ENCODE data around the gene ITPK1. TPM values are rescaled to one million over a fixed set of nuclear protein-coding genes. Genes with fewer than 3 reads are reported as not detected.

ITPK1 gene
- total and polyA plus RNA-seq, 8 donors: 17.8 to 46.3 (median 28.9) TPM

- Histone ChIP-seq H3K27ac (no peak overlapping the region), H3K4me3 (no peak overlapping the region), H3K27me3 (no peaks in the 10 kb centered on the region), H3K36me3 (no peaks in the 10 kb centered on the region), H3K4me1 (peaks cover 12 to 45% (median 31%) of the 10 kb centered on the region in 4 donors), H3K9me3 (no peaks in the 10 kb centered on the region)
- intact Hi-C loops (cut with DNase I; ENCODE audit: low total_unique reads): no loop called here
- TF ChIP-seq EP300 (IDR thresholded peaks at IDR 0.05) (no peak), POLR2A (IDR thresholded peaks at IDR 0.05) (no peak), CTCF (IDR thresholded peaks at IDR 0.05) (no peak), POLR2AphosphoS5 (IDR thresholded peaks at IDR 0.05) (no peak)
- 82 to 95% (median 94%) methylated on average over 2 to 3 of the region's 3 CpGs for WGBS, 5 donors
- no peak for DNase-seq
Measured at GRCh38 chr14:93100100-93100499, 15.6 kb downstream of the ITPK1 start.

- H3K4me3 ChIP-seq: no peak overlapping the region
- WGBS, 5 donors: 78 to 96% (median 93%) methylated on average over 4 to 9 of the region's 9 CpGs
- H3K27ac ChIP-seq: no peak overlapping the region
- no peaks in the 10 kb centered on the region for H3K36me3 ChIP-seq
- H3K27me3 ChIP-seq: no peaks in the 10 kb centered on the region
- no peaks in the 10 kb centered on the region for H3K9me3 ChIP-seq
- peaks cover 9 to 40% (median 26%) of the 10 kb centered on the region in 4 donors for H3K4me1 ChIP-seq
- TF ChIP-seq POLR2AphosphoS5 (IDR thresholded peaks at IDR 0.05) (no peak), CTCF (IDR thresholded peaks at IDR 0.05) (no peak), EP300 (IDR thresholded peaks at IDR 0.05) (no peak), POLR2A (IDR thresholded peaks at IDR 0.05) (no peak)
- DNase-seq: no peak
- intact Hi-C loops (cut with DNase I; ENCODE audit: low total_unique reads): no loop called here
Measured at GRCh38 chr14:93099643-93100042, 16.1 kb downstream of the ITPK1 start.

GRCh38 chr14:93099196-93099595, 16.5 kb downstream of the ITPK1 start:
- 54 to 75% (median 73%) methylated on average over 5 to 7 of the region's 7 CpGs for WGBS, 5 donors
- no peaks in the 10 kb centered on the region for H3K9me3 ChIP-seq
- H3K4me3 ChIP-seq: no peak overlapping the region
- intact Hi-C loops (cut with DNase I; ENCODE audit: low total_unique reads): no loop called here
- H3K27ac ChIP-seq: no peak overlapping the region
- TF ChIP-seq CTCF (IDR thresholded peaks at IDR 0.05): no peak
- TF ChIP-seq POLR2A (IDR thresholded peaks at IDR 0.05): no peak
- no peak for TF ChIP-seq POLR2AphosphoS5 (IDR thresholded peaks at IDR 0.05)
- TF ChIP-seq EP300 (IDR thresholded peaks at IDR 0.05): no peak
- H3K4me1 ChIP-seq: peaks cover 5 to 41% (median 23%) of the 10 kb centered on the region in 4 donors
- no peaks in the 10 kb centered on the region for H3K27me3 ChIP-seq
- H3K36me3 ChIP-seq: no peaks in the 10 kb centered on the region
- DNase-seq: peak in 1 of 2 donors; percentile 26

DNA sequence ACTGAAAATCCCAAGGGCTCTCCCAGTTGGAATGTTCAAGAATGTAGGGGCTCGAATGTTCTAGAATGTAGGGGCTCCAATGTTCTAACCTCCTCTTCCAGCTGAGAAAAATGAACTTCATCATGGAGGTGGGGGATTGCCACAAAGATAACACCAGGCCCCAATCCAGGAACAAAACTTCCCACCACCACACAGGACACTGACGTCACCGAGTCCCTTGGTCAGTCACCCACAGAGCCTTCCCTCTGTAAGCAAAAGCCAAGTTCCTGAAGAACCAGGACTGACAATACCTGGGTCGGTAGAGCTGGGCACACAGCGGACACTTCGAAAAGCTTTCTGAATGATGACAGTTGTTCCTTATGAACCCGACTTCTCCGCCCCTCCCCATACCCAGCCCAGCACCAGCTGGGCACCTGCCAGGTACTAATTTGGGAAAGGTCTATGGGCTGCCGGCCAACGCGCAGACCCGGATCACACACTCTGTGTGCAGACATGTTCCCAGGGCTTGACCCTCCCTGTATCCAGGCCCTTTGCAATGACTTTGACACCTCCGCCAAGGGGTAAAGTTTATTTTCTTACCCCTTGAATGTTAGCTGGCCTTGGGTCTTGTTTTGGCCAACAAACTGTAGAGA, 18.9 kb downstream of the ITPK1 start:
- peaks cover 5 to 50% (median 24%) of the 10 kb centered on the region in 4 donors for H3K4me1 ChIP-seq
- no peaks in the 10 kb centered on the region for H3K27me3 ChIP-seq
- H3K9me3 ChIP-seq: no peaks in the 10 kb centered on the region
- no peak overlapping the region for H3K4me3 ChIP-seq
- intact Hi-C loops (cut with DNase I; ENCODE audit: low total_unique reads): no loop called here
- H3K36me3 ChIP-seq: no peaks in the 10 kb centered on the region
- DNase-seq: no peak
- TF ChIP-seq CTCF (IDR thresholded peaks at IDR 0.05) (no peak), POLR2AphosphoS5 (IDR thresholded peaks at IDR 0.05) (no peak)
- H3K27ac ChIP-seq: no peak overlapping the region
- WGBS, 5 donors: 82 to 86% (median 83%) methylated on average over 13 of the region's 13 CpGs

Measured in stomach (tissue), 9 donors.